Psoas muscle (tissue), 8 donors: ENCODE data around the gene PTPRM. TPM values are rescaled to one million over a fixed set of nuclear protein-coding genes. Genes with fewer than 3 reads are reported as not detected.

Experiments used
- ATAC-seq, 4 donors: fragments of 200-7000 bp; cut with Tn5 transposase; one replicate each; pipeline ENCODE4 v1.9.1; 2020; ENCODE audit warnings: moderate library complexity in 3 of 4, mild to moderate bottlenecking in 2 of 4
- DNase-seq, 2 donors: peaks; one replicate each; pipeline ENCODE4 v3.0.0-alpha.2; 2020
- H3K27ac ChIP-seq: fragments of 200-600 bp; one replicate; pipeline ENCODE4 v1.8.0; 2022
- H3K27me3 ChIP-seq, 3 donors: fragments of 200-600 bp in 1 of 3; one replicate each; pipeline versions ENCODE4 v1.6.1 to v1.8.0; 2013 to 2022; ENCODE audit warnings: low read length in 2 of 3, mild to moderate bottlenecking in 2 of 3, moderate library complexity in 1 of 3; ENCODE audit not compliant: insufficient read depth in 3 of 3
- H3K36me3 ChIP-seq, 2 donors: fragments of 200-600 bp in 1 of 2; one replicate each; pipeline versions ENCODE4 v1.6.1 to v1.8.0; 2013 to 2022; ENCODE audit warnings: low read depth in 1 of 2, mild to moderate bottlenecking in 1 of 2, moderate library complexity in 1 of 2; ENCODE audit not compliant: insufficient read depth in 1 of 2
- H3K4me1 ChIP-seq: fragments of 200-600 bp; one replicate; pipeline ENCODE4 v1.8.0; 2022
- H3K4me3 ChIP-seq: fragments of 200-600 bp; one replicate; pipeline ENCODE4 v1.8.0; 2022; ENCODE audit warnings: mild to moderate bottlenecking
- H3K9me3 ChIP-seq: fragments of 200-600 bp; one replicate; pipeline ENCODE4 v1.8.0; 2022
- CTCF ChIP-seq: fragments of 200-600 bp; IDR thresholded peaks from one replicate; pipeline ENCODE4 v1.8.0; 2022; ENCODE audit warnings: antibody characterized with exemption
- WGBS, 3 donors: extraction: QIAGEN DNeasy Blood & Tissue Kit; methylation state at CpG; one replicate each; pipeline versions ENCODE4 v1.1.6 to v1.1.7; 2013; 5-methylcytosine and 5-hydroxymethylcytosine counted together
- intact Hi-C, 2 donors: fragments of 100-400 bp; cut with DNase I; formaldehyde crosslinking; loops; one replicate each; pipeline versions ENCODE4 v1.11.0 to v1.14.2; 2022
- polyA plus RNA-seq, 3 donors: library from polyadenylated mRNA; stranded (reverse); fragments of 200-250 nt; gene quantifications; one replicate each; pipeline ENCODE4 v1.2.3, GENCODE V29; 2013
- total RNA-seq, 4 donors: library from RNA; stranded (reverse); fragmentation: NEBNext Ultra II Directional in 2 of 4; extraction: Animal tissue kit (Norgen Biotek cat#: 25700) in 2 of 4; gene quantifications; one replicate each; pipeline versions ENCODE4 v1.2.1 to v1.2.4, GENCODE V29; 2021 to 2023
- donor health status: healthy with polysubstance abuse.
- donor health status: DM: no; HTN: no; CAD: no; lungs with moderate emphysema.
- donor health status: Bipolar disorder and iron deficiency.
- donor health status: healthy.
- donor health status: DM: yes; HTN: yes; CAD: no.
- donor health status: DM: no; HTN: no; CAD: no.
- donor health status: DM: no; HTN: no; CAD: no.
- donor health status: DM: yes; HTN: yes; CAD: no.

PTPRM gene
- total and polyA plus RNA-seq, 7 donors: 27.4 to 78.9 (median 39.0) TPM

- no peak for ATAC-seq
- H3K27ac ChIP-seq: no peak overlapping the region
- H3K4me3 ChIP-seq: no peak overlapping the region
- peaks cover 28% of the 10 kb centered on the region for H3K4me1 ChIP-seq
- peaks cover 0 to 3% of the 10 kb centered on the region in 2 donors for H3K36me3 ChIP-seq
- H3K27me3 ChIP-seq: no peaks in the 10 kb centered on the region
- intact Hi-C loops: no loop called here
- TF ChIP-seq CTCF: no peak
- H3K9me3 ChIP-seq: no peaks in the 10 kb centered on the region
- 91 to 96% (median 93%) methylated on average over 3 of the region's 3 CpGs for WGBS, 3 donors
- DNase-seq: no peak
Measured at GRCh38 chr18:8324343-8325065, 757.4 kb downstream of the PTPRM start.

- no peak overlapping the region for H3K27ac ChIP-seq
- no peaks in the 10 kb centered on the region for H3K36me3 ChIP-seq
- TF ChIP-seq CTCF: no peak
- no peaks in the 10 kb centered on the region for H3K9me3 ChIP-seq
- no peaks in the 10 kb centered on the region for H3K27me3 ChIP-seq
- intact Hi-C loops: no loop called here
- H3K4me3 ChIP-seq: no peak overlapping the region
- ATAC-seq: peak in 2 of 4 donors; percentile 9 to 10
- no peak for DNase-seq
- H3K4me1 ChIP-seq: peaks cover 32% of the 10 kb centered on the region
- WGBS, 3 donors: 35 to 46% (median 43%) methylated on average over 1 of the region's 1 CpG
Measured at GRCh38 chr18:8326763-8327394, 759.8 kb downstream of the PTPRM start.

- no peaks in the 10 kb centered on the region for H3K36me3 ChIP-seq
- peaks cover 32% of the 10 kb centered on the region for H3K4me1 ChIP-seq
- H3K9me3 ChIP-seq: no peaks in the 10 kb centered on the region
- H3K27ac ChIP-seq: peak overlapping the region; percentile 46
- WGBS, 3 donors: 30 to 47% (median 38%) methylated on average over 2 of the region's 2 CpGs
- no peak overlapping the region for H3K4me3 ChIP-seq
- TF ChIP-seq CTCF: no peak
- no peak for DNase-seq
- ATAC-seq: peak in 1 of 4 donors; percentile 46
- intact Hi-C loops: no loop called here
- H3K27me3 ChIP-seq: no peaks in the 10 kb centered on the region
Measured at GRCh38 chr18:8328126-8328525, 761.0 kb downstream of the PTPRM start.

GRCh38 chr18:8329186-8329771, 762.2 kb downstream of the PTPRM start:
- intact Hi-C loops: no loop called here
- TF ChIP-seq CTCF: no peak
- Histone ChIP-seq H3K27ac (no peak overlapping the region), H3K9me3 (no peaks in the 10 kb centered on the region), H3K4me1 (peaks cover 32% of the 10 kb centered on the region), H3K36me3 (no peaks in the 10 kb centered on the region), H3K4me3 (no peak overlapping the region), H3K27me3 (no peaks in the 10 kb centered on the region)
- 19 to 30% (median 29%) methylated on average over 5 of the region's 5 CpGs for WGBS, 3 donors
- ATAC-seq (peak; percentile 57 to 85 (median 68)), DNase-seq (no peak)
